Fibroblast of gingiva (primary cell): Measurements from ENCODE around the gene ZDHHC18.

Experiments
- DNase-seq: peaks from one replicate; pipeline ENCODE4 v3.0.0-alpha.2; 2011; ENCODE audit warnings: low read depth

The ZDHHC18 gene

DNA sequence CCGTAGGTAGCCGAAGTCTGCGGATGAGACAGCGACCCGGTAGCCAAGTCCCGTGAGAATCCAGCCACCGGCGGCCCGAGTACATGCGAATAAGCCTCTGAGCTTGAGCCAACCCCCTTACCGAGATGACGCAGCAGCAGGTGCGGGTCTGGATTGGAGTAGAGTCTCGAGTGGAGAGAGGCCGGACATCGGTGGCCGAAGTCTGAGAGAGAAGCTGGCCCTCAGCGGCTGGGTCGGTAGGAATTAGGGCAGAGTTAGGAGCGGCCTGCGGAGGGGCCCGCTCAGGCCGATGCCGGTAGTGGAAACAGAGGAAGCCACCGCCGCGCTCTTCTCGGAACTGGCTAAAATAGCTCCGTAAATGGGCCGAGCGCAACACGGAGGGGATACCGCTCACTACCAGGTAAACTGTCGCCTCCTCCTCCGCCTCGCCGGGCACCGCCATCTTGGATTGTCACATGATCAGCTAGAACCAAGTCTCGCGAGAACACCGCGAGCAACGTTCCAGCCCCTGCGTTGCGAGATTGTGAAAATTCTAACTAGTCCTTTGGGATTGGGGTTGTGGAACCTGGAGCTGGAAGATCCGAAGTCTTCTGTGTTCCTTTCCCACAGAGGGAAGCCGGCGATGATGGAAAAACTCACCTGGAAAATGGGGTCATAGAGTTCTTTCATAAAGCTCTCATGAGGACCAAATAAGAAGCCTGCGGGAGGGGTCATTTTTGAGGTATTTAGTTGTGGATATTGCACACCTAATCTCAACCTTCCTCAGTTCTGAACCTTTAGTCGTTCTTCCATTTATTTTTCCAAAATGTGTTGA is 73.7 kb downstream of the ZDHHC18 start, which contains the start of gene GPATCH3:
Gene GPATCH3, minus strand, starts transcription at position 467 of the 814 bp plus-strand sequence. Its CDS starts 25 bp downstream, at position 442.
- DNase-seq: peak; percentile 92

DNA sequence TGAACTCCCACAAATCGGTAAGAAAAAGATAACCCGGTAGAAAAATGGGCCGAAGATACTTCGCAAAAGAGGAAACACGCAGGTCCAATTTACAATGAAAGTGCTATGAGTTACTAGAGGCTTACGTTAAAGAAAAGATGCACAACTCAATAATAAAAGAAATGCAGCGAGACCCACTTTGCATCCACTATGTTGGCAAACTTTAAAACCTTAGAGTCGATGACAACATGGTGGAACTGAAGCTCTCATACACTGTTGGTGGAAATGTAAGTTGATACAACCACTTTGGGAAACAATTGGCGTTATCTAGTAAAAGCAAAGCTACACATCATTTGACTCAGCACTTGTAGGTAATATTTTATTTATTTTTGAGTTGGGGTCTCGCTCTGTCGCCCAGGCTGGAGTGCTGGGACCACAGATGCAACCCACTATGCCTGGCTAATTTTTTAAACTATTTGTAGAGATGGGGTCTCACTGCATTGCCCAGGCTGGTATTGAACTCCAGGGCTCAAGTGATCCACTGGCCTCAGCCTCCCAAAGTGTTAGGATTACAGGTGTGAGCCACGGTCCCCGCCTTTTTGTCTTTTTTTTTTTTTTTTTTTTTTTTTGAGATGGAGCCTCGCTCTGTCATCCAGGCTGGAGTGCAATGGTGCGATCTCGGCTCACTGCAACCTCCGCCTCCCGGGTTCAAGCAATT is 74.5 kb downstream of the ZDHHC18 start:
- no peak for DNase-seq
